ENCODE measurements around the gene MPL.

The MPL gene

DNA sequence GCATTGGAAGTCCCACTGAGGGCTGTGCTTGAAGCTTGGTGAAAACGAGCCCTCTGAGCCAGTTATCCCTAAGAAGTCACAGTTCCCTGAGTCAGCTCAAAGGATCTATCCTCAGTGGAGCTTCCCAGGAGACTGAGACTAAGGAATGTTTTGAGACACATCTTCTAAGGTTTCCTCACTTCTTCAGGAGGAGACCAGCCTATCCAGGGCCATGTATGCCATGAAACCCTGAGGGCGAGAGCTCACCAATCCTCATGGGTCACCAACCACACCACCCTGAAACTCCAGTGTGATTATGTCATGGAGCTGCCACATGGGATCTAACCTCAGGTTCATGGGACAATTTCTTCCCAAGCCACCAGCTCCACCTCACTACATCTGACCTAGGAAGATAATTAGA lies 44.4 kb upstream of the MPL start:
- Histone ChIP-seq H3K36me3 (no peaks in the 10 kb centered on the region), H3K27me3 (no peaks in the 10 kb centered on the region), H3K4me1 (no peaks in the 10 kb centered on the region), H3K4me3 (ENCODE audit: low read depth, low read length) (no peak overlapping the region), H3K9me3 (no peaks in the 10 kb centered on the region)
- no peak for DNase-seq
- TF ChIP-seq, protein P1, sequence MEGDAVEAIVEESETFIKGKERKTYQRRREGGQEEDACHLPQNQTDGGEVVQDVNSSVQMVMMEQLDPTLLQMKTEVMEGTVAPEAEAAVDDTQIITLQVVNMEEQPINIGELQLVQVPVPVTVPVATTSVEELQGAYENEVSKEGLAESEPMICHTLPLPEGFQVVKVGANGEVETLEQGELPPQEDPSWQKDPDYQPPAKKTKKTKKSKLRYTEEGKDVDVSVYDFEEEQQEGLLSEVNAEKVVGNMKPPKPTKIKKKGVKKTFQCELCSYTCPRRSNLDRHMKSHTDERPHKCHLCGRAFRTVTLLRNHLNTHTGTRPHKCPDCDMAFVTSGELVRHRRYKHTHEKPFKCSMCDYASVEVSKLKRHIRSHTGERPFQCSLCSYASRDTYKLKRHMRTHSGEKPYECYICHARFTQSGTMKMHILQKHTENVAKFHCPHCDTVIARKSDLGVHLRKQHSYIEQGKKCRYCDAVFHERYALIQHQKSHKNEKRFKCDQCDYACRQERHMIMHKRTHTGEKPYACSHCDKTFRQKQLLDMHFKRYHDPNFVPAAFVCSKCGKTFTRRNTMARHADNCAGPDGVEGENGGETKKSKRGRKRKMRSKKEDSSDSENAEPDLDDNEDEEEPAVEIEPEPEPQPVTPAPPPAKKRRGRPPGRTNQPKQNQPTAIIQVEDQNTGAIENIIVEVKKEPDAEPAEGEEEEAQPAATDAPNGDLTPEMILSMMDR (IDR thresholded peaks at IDR 0.05; ENCODE audit: low read depth, low read length) = no peak

DNA sequence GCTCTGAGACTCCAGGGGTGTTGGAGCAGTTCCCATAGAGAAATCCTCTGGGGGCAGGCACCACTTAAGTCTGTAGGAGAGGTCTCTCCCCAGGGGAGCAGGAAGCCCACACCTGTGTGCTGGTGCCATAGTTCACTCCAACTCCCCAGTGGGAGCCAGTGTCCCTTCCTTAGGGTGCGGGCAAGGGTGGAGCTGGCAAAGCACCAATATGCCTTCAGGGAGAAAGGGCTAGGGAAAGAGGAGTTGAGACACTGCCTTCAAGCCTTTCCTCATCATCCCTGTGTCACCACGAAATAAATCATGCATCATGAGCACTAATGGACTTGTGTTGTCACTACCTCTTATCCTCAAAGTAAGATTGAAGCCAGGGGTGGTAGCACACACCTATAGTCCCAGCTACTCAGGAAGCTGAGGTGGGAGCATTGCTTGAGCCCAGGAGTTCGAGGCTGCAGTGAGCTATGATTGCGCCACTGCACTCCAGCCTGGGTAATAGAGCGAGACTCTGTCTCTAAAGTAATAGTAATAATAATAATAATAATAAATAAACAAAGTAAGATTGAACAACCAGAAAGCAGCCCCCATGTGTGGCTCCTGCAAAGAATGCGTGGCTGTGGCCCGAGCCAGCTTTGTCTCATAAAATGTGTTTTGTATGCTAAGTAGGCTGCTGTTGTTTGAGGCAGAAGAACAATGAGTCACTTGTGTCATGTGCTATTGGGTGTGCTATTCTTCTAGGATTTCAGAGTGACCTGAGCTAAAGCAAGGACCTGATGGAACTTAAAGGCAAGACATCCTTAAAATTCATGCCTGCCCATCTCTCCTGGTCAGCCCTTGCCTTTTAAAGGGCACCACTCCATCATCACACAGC lies 43.5 kb upstream of the MPL start:
- no peak for DNase-seq
- Histone ChIP-seq H3K36me3 (no peaks in the 10 kb centered on the region), H3K27me3 (no peaks in the 10 kb centered on the region), H3K4me1 (no peaks in the 10 kb centered on the region), H3K4me3 (ENCODE audit: low read depth, low read length) (no peak overlapping the region), H3K9me3 (no peaks in the 10 kb centered on the region)
- TF ChIP-seq, protein P1 (IDR thresholded peaks at IDR 0.05; ENCODE audit: low read depth, low read length) = no peak

DNA sequence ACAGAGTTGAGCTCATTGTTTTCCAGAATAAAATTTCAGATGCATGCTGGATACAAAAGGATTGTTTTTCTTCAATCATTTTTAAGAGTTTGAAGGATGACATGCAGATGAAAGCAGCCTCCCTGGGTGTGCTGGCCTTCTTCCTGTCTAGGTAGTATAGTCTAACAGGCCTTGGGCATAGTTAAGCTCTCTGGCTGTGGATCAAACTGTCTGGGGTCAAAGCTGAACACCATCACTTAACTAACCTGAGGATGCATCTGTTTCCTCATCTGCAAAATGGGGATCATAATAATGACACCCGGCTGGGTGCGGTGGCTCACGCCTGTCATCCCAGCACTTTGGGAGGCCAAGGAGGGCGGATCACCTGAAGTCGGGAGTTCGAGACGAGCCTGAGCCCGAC lies 42.9 kb upstream of the MPL start:
- no peaks in the 10 kb centered on the region for H3K4me1 ChIP-seq
- no peaks in the 10 kb centered on the region for H3K9me3 ChIP-seq
- H3K4me3 ChIP-seq (ENCODE audit: low read depth, low read length) = no peak overlapping the region
- no peaks in the 10 kb centered on the region for H3K27me3 ChIP-seq
- H3K36me3 ChIP-seq = no peaks in the 10 kb centered on the region
- TF ChIP-seq, protein P1 (IDR thresholded peaks at IDR 0.05; ENCODE audit: low read depth, low read length) = no peak
- no peak for DNase-seq

DNA sequence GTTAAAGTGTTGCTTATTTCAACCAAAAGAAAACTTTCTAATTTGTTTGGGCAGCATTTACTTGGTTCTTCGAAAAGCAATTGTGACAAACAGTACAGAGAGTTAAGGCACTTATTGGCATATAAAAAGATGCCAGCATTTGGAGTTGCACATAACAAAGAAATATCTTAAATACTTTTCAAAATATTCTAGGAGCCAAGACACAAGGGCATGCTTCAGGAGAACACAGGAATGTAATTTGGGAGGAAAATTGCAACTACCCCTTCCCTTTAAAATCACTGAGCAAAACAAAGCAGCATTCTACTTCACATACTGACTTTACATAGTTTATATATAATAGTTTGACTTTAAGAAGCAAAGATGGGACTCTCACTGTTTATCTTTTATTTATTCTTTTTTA lies 41.4 kb upstream of the MPL start:
- Histone ChIP-seq H3K4me3 (ENCODE audit: low read depth, low read length) (no peak overlapping the region), H3K36me3 (no peaks in the 10 kb centered on the region), H3K9me3 (no peaks in the 10 kb centered on the region), H3K27me3 (no peaks in the 10 kb centered on the region), H3K4me1 (no peaks in the 10 kb centered on the region)
- no peak for DNase-seq
- TF ChIP-seq, protein P1 (IDR thresholded peaks at IDR 0.05; ENCODE audit: low read depth, low read length) = no peak

DNA sequence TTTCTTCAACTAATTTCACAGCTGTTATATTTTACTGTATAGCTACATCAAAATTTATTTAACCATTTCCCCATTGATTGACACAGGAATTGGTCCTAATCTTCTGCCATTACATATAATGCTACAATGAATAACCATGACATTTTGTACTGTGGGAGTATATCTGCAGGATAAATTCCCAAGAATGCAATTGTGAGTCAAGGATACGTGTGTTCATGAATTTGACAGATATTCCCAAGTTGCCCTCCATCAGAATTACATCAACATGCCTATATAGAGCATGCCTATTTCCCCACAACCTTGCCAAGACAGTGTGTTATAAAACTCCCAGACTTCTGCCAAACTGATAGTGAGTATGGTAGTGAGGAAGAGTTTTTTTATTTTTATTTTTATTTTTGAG lies 39.6 kb upstream of the MPL start:
- no peaks in the 10 kb centered on the region for H3K4me1 ChIP-seq
- no peak for DNase-seq
- no peaks in the 10 kb centered on the region for H3K36me3 ChIP-seq
- no peaks in the 10 kb centered on the region for H3K27me3 ChIP-seq
- no peak overlapping the region for H3K4me3 ChIP-seq (ENCODE audit: low read depth, low read length)
- TF ChIP-seq, protein P1 (IDR thresholded peaks at IDR 0.05; ENCODE audit: low read depth, low read length) = no peak
- H3K9me3 ChIP-seq = no peaks in the 10 kb centered on the region

DNA sequence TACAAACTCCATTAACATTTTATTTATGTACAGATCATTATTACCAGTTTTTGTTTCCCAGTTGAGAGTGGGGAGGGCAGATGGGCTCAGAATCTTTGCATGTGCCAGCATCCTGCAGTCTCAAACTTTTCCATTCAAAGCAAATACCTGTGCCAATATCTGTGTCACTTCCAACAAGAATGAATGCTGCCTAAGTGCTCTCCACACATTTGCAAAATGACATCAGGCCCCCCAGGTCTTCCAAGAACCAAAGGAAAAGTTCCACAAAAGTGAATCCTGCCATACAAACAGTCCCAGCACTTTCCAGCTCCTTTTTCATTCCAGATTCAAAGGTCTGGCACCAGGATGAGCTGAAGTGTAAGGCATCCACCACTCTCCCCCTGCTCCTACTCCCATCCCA lies 38.5 kb upstream of the MPL start:
- Histone ChIP-seq H3K27me3 (no peaks in the 10 kb centered on the region), H3K36me3 (no peaks in the 10 kb centered on the region), H3K9me3 (no peaks in the 10 kb centered on the region), H3K4me3 (ENCODE audit: low read depth, low read length) (no peak overlapping the region), H3K4me1 (no peaks in the 10 kb centered on the region)
- TF ChIP-seq, protein P1 (IDR thresholded peaks at IDR 0.05; ENCODE audit: low read depth, low read length) = no peak
- no peak for DNase-seq

Measured in BE2C (cell line).